Neural cell (in vitro differentiated cells): ENCODE measurements around the gene ATP2C1. TPM values are rescaled to one million over a fixed set of nuclear protein-coding genes. Genes with fewer than 3 reads are reported as not detected.
A peak's percentile ranks its signal among the peaks of the same experiment; 100 is the strongest.

ENCODE experiments used
- H2AFZ ChIP-seq: fragments of 200-600, 300-800 bp; sonication (generic), shearing (Covaris generic); 2 replicates; pipeline ENCODE4 v1.6.0; 2014; ENCODE audit warnings: low read depth, mild to moderate bottlenecking, antibody characterized with exemption, low read length, moderate library complexity
- H3F3A ChIP-seq: fragments of 200-600 bp; shearing (Covaris generic); 2 replicates; pipeline ENCODE4 v1.6.1; 2016; ENCODE audit warnings: mild to moderate bottlenecking, moderate library complexity, mixed read lengths, antibody characterized with exemption, low read length; ENCODE audit not compliant: insufficient read depth, poor library complexity, severe bottlenecking
- H3K27ac ChIP-seq: fragments of 200-600, 300-800 bp; sonication (generic), shearing (Covaris generic); 2 replicates; pipeline ENCODE4 v1.5.1; 2014; ENCODE audit warnings: mild to moderate bottlenecking, low read length, moderate library complexity
- H3K27me3 ChIP-seq: fragments of 300-800, 200-600 bp; sonication (generic), shearing (Covaris generic); 2 replicates; pipeline ENCODE4 v1.6.0; 2014; ENCODE audit warnings: mild to moderate bottlenecking, low read depth, low read length, moderate library complexity; ENCODE audit not compliant: insufficient read depth
- H3K36me3 ChIP-seq: fragments of 300-800, 200-600 bp; sonication (generic), shearing (Covaris generic); 2 replicates; pipeline ENCODE4 v1.5.1; 2014; ENCODE audit warnings: mild to moderate bottlenecking, antibody characterized with exemption, low read length, moderate library complexity; ENCODE audit not compliant: insufficient read depth
- H3K4me2 ChIP-seq: fragments of 300-800, 200-600 bp; sonication (generic), shearing (Covaris generic); 2 replicates; pipeline ENCODE4 v1.6.0; 2014; ENCODE audit warnings: mild to moderate bottlenecking, low read length
- H3K4me3 ChIP-seq: fragments of 300-800, 200-600 bp; sonication (generic), shearing (Covaris generic); 2 replicates; pipeline ENCODE4 v1.5.1; 2014; ENCODE audit warnings: mild to moderate bottlenecking, low read length, moderate library complexity
- H3K79me2 ChIP-seq: fragments of 200-600 bp; shearing (Covaris generic); replicated peaks from 2 replicates; pipeline ENCODE4 v1.6.0; 2014; ENCODE audit warnings: mild to moderate bottlenecking, low read length, moderate library complexity; ENCODE audit not compliant: insufficient read depth
- H3K9ac ChIP-seq: fragments of 300-800, 200-600 bp; sonication (generic), shearing (Covaris generic); 2 replicates; pipeline ENCODE4 v1.6.1; 2016; ENCODE audit warnings: mild to moderate bottlenecking, low read length, mixed read lengths
- H3K9me2 ChIP-seq: fragments of 200-600 bp; shearing (Covaris generic); 2 replicates; pipeline ENCODE4 v1.6.1; 2016; ENCODE audit warnings: mild to moderate bottlenecking, low read length, mixed read lengths; ENCODE audit not compliant: insufficient read depth
- H3K9me3 ChIP-seq: fragments of 200-600, 300-800 bp; sonication (generic), shearing (Covaris generic); 2 replicates; pipeline ENCODE4 v1.6.1; 2016; ENCODE audit warnings: mild to moderate bottlenecking, mixed run types, low read length, moderate library complexity, mixed read lengths
- H4K20me1 ChIP-seq: fragments of 200-600 bp; shearing (Covaris generic); 2 replicates; pipeline ENCODE4 v1.6.1; 2016; ENCODE audit warnings: mild to moderate bottlenecking, mixed run types; ENCODE audit not compliant: insufficient read depth
- EP300 ChIP-seq: fragments of 450-650 bp; conservative IDR thresholded peaks from 2 replicates; pipeline ENCODE4 v1.6.1; 2014; ENCODE audit warnings: antibody characterized with exemption, mild to moderate bottlenecking, moderate library complexity; ENCODE audit not compliant: poor library complexity, severe bottlenecking
- EZH2 ChIP-seq: fragments of 200-600, 300-800 bp; shearing (Covaris generic), sonication (generic); IDR thresholded peaks from 2 replicates; pipeline ENCODE4 v1.6.1; 2014; ENCODE audit warnings: antibody characterized with exemption, low read length, borderline replicate concordance, mild to moderate bottlenecking; ENCODE audit not compliant: insufficient read depth, poor library complexity, severe bottlenecking
- MXI1 ChIP-seq: fragments of 450-650 bp; conservative IDR thresholded peaks from 2 replicates; pipeline ENCODE4 v1.6.1; 2014; ENCODE audit warnings: antibody characterized with exemption, mild to moderate bottlenecking; ENCODE audit not compliant: poor library complexity, severe bottlenecking
- POLR2AphosphoS5 ChIP-seq: IDR thresholded peaks from 2 replicates; pipeline ENCODE4 v1.6.1; 2012
- RAD21 ChIP-seq: fragments of 450-650 bp; conservative IDR thresholded peaks from 2 replicates; pipeline ENCODE4 v1.6.1; 2014; ENCODE audit warnings: antibody characterized with exemption, mild to moderate bottlenecking, moderate library complexity
- SMC3 ChIP-seq: fragments of 450-650 bp; conservative IDR thresholded peaks from 2 replicates; pipeline ENCODE4 v1.6.1; 2014; ENCODE audit warnings: antibody characterized with exemption, mild to moderate bottlenecking, moderate library complexity; ENCODE audit not compliant: poor library complexity
- TAF1 ChIP-seq: IDR thresholded peaks from 2 replicates; pipeline ENCODE4 v1.6.1; 2012; ENCODE audit warnings: low read depth
- polyA plus RNA-seq: library from polyadenylated mRNA; depleted of rRNA; stranded (reverse); fragments of >200 nt; gene quantifications from 2 replicates; pipeline ENCODE4 v1.2.3, GENCODE V29; 2014
- TF ChIP-seq, protein P1 (sequence below): fragments of 450-650 bp; IDR thresholded peaks from 2 replicates; pipeline ENCODE4 v1.5.1; 2014; ENCODE audit warnings: antibody characterized with exemption, mild to moderate bottlenecking, moderate library complexity; ENCODE audit not compliant: poor library complexity, severe bottlenecking
- TF ChIP-seq, protein P2 (sequence below): IDR thresholded peaks from 2 replicates; pipeline ENCODE4 v1.6.1; 2012; ENCODE audit warnings: borderline replicate concordance

Gene ATP2C1
- polyA plus RNA-seq, 1 donor from 2014 or later = 134 TPM

DNA sequence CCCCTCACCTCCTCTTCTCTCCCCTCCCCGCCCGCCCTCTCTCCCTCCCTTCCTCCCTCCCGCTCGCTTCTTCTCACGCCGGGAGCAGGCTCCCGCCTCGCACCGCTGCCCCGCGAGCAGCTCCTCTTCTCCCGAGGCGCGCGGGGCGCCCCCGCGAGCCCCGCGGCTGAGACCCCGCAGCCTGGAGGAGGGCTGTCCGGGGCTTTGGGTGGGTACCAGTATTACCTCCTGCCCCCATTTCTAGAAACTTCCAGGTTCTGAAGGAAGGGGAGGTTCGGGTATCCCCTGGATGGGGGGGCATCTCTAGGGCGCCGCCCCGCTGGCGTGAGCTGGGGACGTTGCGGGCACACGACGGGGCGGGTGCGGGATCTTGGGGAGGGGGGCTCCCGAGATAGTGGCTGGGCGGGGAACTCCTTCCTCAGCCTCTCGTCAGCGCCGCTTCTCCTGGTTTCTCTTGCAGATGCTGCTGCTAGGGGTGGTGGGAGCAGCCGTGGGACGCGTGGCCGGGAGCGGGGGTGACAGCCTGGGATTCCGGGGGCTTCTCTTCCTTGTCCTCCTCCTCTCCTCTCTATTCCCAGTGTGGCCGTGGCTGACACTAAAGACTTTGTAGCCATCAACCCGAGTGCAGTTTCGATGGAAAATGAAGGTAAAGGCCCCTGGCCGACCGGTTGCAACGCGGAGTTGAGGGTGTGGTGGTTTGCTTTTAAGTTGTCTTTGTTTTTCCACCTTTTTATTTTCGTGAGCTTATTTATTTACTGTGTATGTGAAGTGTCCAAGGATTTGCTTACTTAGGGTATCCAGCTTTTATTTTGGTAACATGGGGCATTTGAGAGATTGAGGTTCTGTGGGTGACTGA, 474 bp downstream of the ATP2C1 start:
- peak overlapping the region; percentile 71 for H2AFZ ChIP-seq
- no peaks in the 10 kb centered on the region for H3K9me3 ChIP-seq
- no peaks in the 10 kb centered on the region for H3K36me3 ChIP-seq
- peak overlapping the region; percentile 96 for H3K27ac ChIP-seq
- TF ChIP-seq, protein P1, sequence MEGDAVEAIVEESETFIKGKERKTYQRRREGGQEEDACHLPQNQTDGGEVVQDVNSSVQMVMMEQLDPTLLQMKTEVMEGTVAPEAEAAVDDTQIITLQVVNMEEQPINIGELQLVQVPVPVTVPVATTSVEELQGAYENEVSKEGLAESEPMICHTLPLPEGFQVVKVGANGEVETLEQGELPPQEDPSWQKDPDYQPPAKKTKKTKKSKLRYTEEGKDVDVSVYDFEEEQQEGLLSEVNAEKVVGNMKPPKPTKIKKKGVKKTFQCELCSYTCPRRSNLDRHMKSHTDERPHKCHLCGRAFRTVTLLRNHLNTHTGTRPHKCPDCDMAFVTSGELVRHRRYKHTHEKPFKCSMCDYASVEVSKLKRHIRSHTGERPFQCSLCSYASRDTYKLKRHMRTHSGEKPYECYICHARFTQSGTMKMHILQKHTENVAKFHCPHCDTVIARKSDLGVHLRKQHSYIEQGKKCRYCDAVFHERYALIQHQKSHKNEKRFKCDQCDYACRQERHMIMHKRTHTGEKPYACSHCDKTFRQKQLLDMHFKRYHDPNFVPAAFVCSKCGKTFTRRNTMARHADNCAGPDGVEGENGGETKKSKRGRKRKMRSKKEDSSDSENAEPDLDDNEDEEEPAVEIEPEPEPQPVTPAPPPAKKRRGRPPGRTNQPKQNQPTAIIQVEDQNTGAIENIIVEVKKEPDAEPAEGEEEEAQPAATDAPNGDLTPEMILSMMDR = peak; percentile 54
- TF ChIP-seq RAD21 (no peak), POLR2AphosphoS5 (no peak), EP300 (no peak), MXI1 (peak; percentile 38)
- H3K4me3 ChIP-seq = peak overlapping the region; percentile 90
- no peaks in the 10 kb centered on the region for H3F3A ChIP-seq
- peak overlapping the region; percentile 89 for H3K4me2 ChIP-seq
- no peaks in the 10 kb centered on the region for H3K27me3 ChIP-seq
- no peaks in the 10 kb centered on the region for H4K20me1 ChIP-seq
- H3K9ac ChIP-seq = peak overlapping the region; percentile 96
- no peaks in the 10 kb centered on the region for H3K9me2 ChIP-seq
- peaks cover 53% of the 10 kb centered on the region for H3K79me2 ChIP-seq

DNA sequence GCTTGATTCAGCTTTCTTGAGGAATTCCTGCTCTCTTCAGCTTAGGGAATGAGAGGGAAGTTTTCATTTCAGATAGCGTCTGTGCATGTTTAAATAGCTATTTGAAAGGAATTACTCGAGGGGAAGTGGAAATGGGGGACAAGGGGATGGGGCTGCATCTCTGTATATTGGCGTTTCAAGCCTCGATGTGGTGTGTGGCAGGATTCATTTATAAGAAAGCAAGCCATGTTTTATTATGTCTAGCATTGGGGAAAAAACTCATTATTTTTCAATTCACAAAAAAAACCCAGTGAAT, 1.0 kb downstream of the ATP2C1 start:
- Histone ChIP-seq H3K4me2 (peak overlapping the region; percentile 89), H3F3A (no peaks in the 10 kb centered on the region), H3K27ac (peak overlapping the region; percentile 96), H4K20me1 (no peaks in the 10 kb centered on the region), H3K9me3 (no peaks in the 10 kb centered on the region), H3K9ac (peak overlapping the region; percentile 96), H3K9me2 (no peaks in the 10 kb centered on the region), H2AFZ (peak overlapping the region; percentile 71), H3K4me3 (peak overlapping the region; percentile 90), H3K36me3 (no peaks in the 10 kb centered on the region), H3K79me2 (peaks cover 58% of the 10 kb centered on the region), H3K27me3 (no peaks in the 10 kb centered on the region)
- TF ChIP-seq MXI1 (no peak), TAF1 (no peak), EP300 (no peak), EZH2 (no peak), RAD21 (no peak), SMC3 (no peak), POLR2AphosphoS5 (no peak)
- TF ChIP-seq, protein P2, sequence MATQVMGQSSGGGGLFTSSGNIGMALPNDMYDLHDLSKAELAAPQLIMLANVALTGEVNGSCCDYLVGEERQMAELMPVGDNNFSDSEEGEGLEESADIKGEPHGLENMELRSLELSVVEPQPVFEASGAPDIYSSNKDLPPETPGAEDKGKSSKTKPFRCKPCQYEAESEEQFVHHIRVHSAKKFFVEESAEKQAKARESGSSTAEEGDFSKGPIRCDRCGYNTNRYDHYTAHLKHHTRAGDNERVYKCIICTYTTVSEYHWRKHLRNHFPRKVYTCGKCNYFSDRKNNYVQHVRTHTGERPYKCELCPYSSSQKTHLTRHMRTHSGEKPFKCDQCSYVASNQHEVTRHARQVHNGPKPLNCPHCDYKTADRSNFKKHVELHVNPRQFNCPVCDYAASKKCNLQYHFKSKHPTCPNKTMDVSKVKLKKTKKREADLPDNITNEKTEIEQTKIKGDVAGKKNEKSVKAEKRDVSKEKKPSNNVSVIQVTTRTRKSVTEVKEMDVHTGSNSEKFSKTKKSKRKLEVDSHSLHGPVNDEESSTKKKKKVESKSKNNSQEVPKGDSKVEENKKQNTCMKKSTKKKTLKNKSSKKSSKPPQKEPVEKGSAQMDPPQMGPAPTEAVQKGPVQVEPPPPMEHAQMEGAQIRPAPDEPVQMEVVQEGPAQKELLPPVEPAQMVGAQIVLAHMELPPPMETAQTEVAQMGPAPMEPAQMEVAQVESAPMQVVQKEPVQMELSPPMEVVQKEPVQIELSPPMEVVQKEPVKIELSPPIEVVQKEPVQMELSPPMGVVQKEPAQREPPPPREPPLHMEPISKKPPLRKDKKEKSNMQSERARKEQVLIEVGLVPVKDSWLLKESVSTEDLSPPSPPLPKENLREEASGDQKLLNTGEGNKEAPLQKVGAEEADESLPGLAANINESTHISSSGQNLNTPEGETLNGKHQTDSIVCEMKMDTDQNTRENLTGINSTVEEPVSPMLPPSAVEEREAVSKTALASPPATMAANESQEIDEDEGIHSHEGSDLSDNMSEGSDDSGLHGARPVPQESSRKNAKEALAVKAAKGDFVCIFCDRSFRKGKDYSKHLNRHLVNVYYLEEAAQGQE = no peak
- TF ChIP-seq, protein P1 = no peak
